OCI-LY1 (cell line): Measurements from ENCODE around the gene FASN.

Experiments
- H2AFZ ChIP-seq: fragments of 200-600 bp; sonication (generic), shearing (Covaris generic); 2 replicates; pipeline ENCODE4 v1.6.0; 2014; ENCODE audit warnings: antibody characterized with exemption, mild to moderate bottlenecking, low read length
- H3F3A ChIP-seq: fragments of 200-600 bp; sonication (generic), shearing (Covaris generic); 2 replicates; pipeline ENCODE4 v1.6.0; 2014; ENCODE audit warnings: mild to moderate bottlenecking, antibody characterized with exemption, low read length, moderate library complexity; ENCODE audit not compliant: insufficient read depth
- H3K27ac ChIP-seq: fragments of 200-600 bp; sonication (generic); 2 replicates; pipeline ENCODE4 v1.5.1; 2014; ENCODE audit warnings: low read length, mixed run types, mild to moderate bottlenecking, low read depth; ENCODE audit not compliant: poor library complexity, severe bottlenecking
- H3K27me3 ChIP-seq: fragments of 200-600 bp; sonication (generic); 2 replicates; pipeline ENCODE4 v1.6.0; 2014; ENCODE audit warnings: antibody characterized with exemption, mild to moderate bottlenecking, low read length, moderate library complexity; ENCODE audit not compliant: insufficient read depth
- H3K36me3 ChIP-seq: fragments of 200-600 bp; sonication (generic); 2 replicates; pipeline ENCODE4 v1.6.1; 2014; ENCODE audit warnings: mild to moderate bottlenecking, antibody characterized with exemption, low read length, moderate library complexity, mixed read lengths; ENCODE audit not compliant: insufficient read depth
- H3K4me1 ChIP-seq: fragments of 200-600 bp; sonication (generic); 2 replicates; pipeline ENCODE4 v1.5.1; 2014; ENCODE audit warnings: mild to moderate bottlenecking, low read length, moderate library complexity; ENCODE audit not compliant: insufficient read depth, severe bottlenecking
- H3K4me2 ChIP-seq: fragments of 200-600 bp; sonication (generic), shearing (Covaris generic); 2 replicates; pipeline ENCODE4 v1.6.1; 2014; ENCODE audit warnings: low read length
- H3K4me3 ChIP-seq: fragments of 200-600 bp; sonication (generic); 2 replicates; pipeline ENCODE4 v1.5.1; 2014; ENCODE audit warnings: low read length, low read depth, mild to moderate bottlenecking, mixed read lengths; ENCODE audit not compliant: poor library complexity, severe bottlenecking
- H3K79me2 ChIP-seq: fragments of 200-600 bp; shearing (Covaris generic); 2 replicates; pipeline ENCODE4 v1.6.1; 2016; ENCODE audit warnings: mixed run types, low read length, mixed read lengths; ENCODE audit not compliant: insufficient read depth
- H3K9ac ChIP-seq: fragments of 200-600 bp; sonication (generic), shearing (Covaris generic); 2 replicates; pipeline ENCODE4 v1.6.1; 2014; ENCODE audit warnings: mild to moderate bottlenecking, low read length, mixed read lengths
- H3K9me2 ChIP-seq: fragments of 200-600 bp; sonication (generic), shearing (Covaris generic); 2 replicates; pipeline ENCODE4 v1.6.1; 2014; ENCODE audit warnings: low read depth, mild to moderate bottlenecking, low read length, mixed read lengths
- H3K9me3 ChIP-seq: fragments of 200-600 bp; shearing (Covaris generic); 2 replicates; pipeline ENCODE4 v1.6.1; 2014; ENCODE audit warnings: low read length, mixed read lengths
- H4K20me1 ChIP-seq: fragments of 200-600 bp; sonication (generic), shearing (Covaris generic); 2 replicates; pipeline ENCODE4 v1.6.0; 2016; ENCODE audit warnings: mild to moderate bottlenecking, low read length; ENCODE audit not compliant: insufficient read depth
- EZH2 ChIP-seq: fragments of 200-600 bp; sonication (generic), shearing (Covaris generic); IDR thresholded peaks from 2 replicates; pipeline ENCODE4 v1.8.0; 2017; ENCODE audit warnings: borderline replicate concordance, mixed run types, mild to moderate bottlenecking, antibody characterized with exemption, low read length, moderate library complexity, mixed read lengths
- TF ChIP-seq, protein P1 (sequence below): fragments of 200-600 bp; sonication (generic), shearing (Covaris generic); IDR thresholded peaks from 2 replicates; pipeline ENCODE4 v1.5.1; 2017; ENCODE audit warnings: mild to moderate bottlenecking, antibody characterized with exemption, low read length, moderate library complexity, mixed read lengths

Gene FASN

GRCh38 chr17:82028966-82029365 is 69.1 kb downstream of the FASN start:
- no peak overlapping the region for H3K27ac ChIP-seq
- no peaks in the 10 kb centered on the region for H3K27me3 ChIP-seq
- no peak overlapping the region for H3K9ac ChIP-seq
- H3K36me3 ChIP-seq, result peaks cover 4% of the 10 kb centered on the region; the same call in 1 of the 2 replicates
- H4K20me1 ChIP-seq, result no peaks in the 10 kb centered on the region
- no peaks in the 10 kb centered on the region for H3K9me3 ChIP-seq
- H3K4me3 ChIP-seq, result no peak overlapping the region
- no peaks in the 10 kb centered on the region for H3K9me2 ChIP-seq
- H3K4me1 ChIP-seq, result peaks cover 25% of the 10 kb centered on the region
- no peak for TF ChIP-seq EZH2
- TF ChIP-seq, protein P1, sequence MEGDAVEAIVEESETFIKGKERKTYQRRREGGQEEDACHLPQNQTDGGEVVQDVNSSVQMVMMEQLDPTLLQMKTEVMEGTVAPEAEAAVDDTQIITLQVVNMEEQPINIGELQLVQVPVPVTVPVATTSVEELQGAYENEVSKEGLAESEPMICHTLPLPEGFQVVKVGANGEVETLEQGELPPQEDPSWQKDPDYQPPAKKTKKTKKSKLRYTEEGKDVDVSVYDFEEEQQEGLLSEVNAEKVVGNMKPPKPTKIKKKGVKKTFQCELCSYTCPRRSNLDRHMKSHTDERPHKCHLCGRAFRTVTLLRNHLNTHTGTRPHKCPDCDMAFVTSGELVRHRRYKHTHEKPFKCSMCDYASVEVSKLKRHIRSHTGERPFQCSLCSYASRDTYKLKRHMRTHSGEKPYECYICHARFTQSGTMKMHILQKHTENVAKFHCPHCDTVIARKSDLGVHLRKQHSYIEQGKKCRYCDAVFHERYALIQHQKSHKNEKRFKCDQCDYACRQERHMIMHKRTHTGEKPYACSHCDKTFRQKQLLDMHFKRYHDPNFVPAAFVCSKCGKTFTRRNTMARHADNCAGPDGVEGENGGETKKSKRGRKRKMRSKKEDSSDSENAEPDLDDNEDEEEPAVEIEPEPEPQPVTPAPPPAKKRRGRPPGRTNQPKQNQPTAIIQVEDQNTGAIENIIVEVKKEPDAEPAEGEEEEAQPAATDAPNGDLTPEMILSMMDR, result no peak
- H3F3A ChIP-seq, result no peaks in the 10 kb centered on the region
- no peaks in the 10 kb centered on the region for H3K79me2 ChIP-seq
- H3K4me2 ChIP-seq, result no peak overlapping the region
- no peak overlapping the region for H2AFZ ChIP-seq
